ENCODE results near the gene THBD. TPM values are rescaled to one million over a fixed set of nuclear protein-coding genes. Genes with fewer than 3 reads are reported as not detected.

Gene THBD
- 0.04 TPM in 2 replicates for polyA plus RNA-seq (2011; rRNA removed)
- not detected in 2 replicates for polyA minus RNA-seq (2011; rRNA and poly(A)+ RNA removed)

- peak within 1 kb of the TSS; percentile 22 for H3K4me3 ChIP-seq (ENCODE audit: low read depth, low read length)
- peaks cover 28% of the 10 kb centered on the region for H3K27me3 ChIP-seq (ENCODE audit: control insufficient read depth, insufficient read depth, low read length)
- ChIA-PET POLR2A (no interaction called here), CTCF (interaction anchor here (0.6 to 2.1 kb wide), 5 partner anchors 10 to 359 kb away, joined by 3 to 10 read pairs (median 5); no protein-coding TSS in a partner anchor)
- TF ChIP-seq CTCF (IDR thresholded peaks at IDR 0.05; ENCODE audit: insufficient read depth, low read depth, low read length), result no peak
- DNase-seq (ENCODE audit: low read depth), result no peak
- no peaks in the 10 kb centered on the region for H3K36me3 ChIP-seq (ENCODE audit: control insufficient read depth, insufficient read depth, low read length)
Measured at GRCh38 chr20:23049201-23050075, at the start of gene THBD. Gene THBD, minus strand, starts transcription at chr20:23049672. Its CDS starts 168 bp downstream, at chr20:23049504.

- peaks cover 5% of the 10 kb centered on the region for H3K27me3 ChIP-seq (ENCODE audit: control insufficient read depth, insufficient read depth, low read length)
- TF ChIP-seq CTCF (IDR thresholded peaks at IDR 0.05; ENCODE audit: insufficient read depth, low read depth, low read length), result no peak
- ChIA-PET POLR2A (no interaction called here), CTCF (no interaction called here)
- H3K4me3 ChIP-seq (ENCODE audit: low read depth, low read length), result no peak overlapping the region
- no peaks in the 10 kb centered on the region for H3K36me3 ChIP-seq (ENCODE audit: control insufficient read depth, insufficient read depth, low read length)
- no peak for DNase-seq (ENCODE audit: low read depth)
Measured at GRCh38 chr20:23097636-23098580, 48.4 kb upstream of the THBD start.

- ChIA-PET POLR2A (no interaction called here), CTCF (no interaction called here)
- no peak for DNase-seq (ENCODE audit: low read depth)
- H3K4me3 ChIP-seq (ENCODE audit: low read depth, low read length), result no peak overlapping the region
- peaks cover 5% of the 10 kb centered on the region for H3K27me3 ChIP-seq (ENCODE audit: control insufficient read depth, insufficient read depth, low read length)
- no peak for TF ChIP-seq CTCF (IDR thresholded peaks at IDR 0.05; ENCODE audit: insufficient read depth, low read depth, low read length)
- no peaks in the 10 kb centered on the region for H3K36me3 ChIP-seq (ENCODE audit: control insufficient read depth, insufficient read depth, low read length)
Measured at GRCh38 chr20:23096986-23097520, 47.6 kb upstream of the THBD start.

- TF ChIP-seq CTCF (IDR thresholded peaks at IDR 0.05; ENCODE audit: insufficient read depth, low read depth, low read length), result no peak
- no peak overlapping the region for H3K4me3 ChIP-seq (ENCODE audit: low read depth, low read length)
- H3K27me3 ChIP-seq (ENCODE audit: control insufficient read depth, insufficient read depth, low read length), result peaks cover 5% of the 10 kb centered on the region
- ChIA-PET POLR2A (no interaction called here), CTCF (interaction anchor here (0.6 to 1.2 kb wide), 2 partner anchors 13 to 139 kb away, joined by 3 read pairs; no protein-coding TSS in a partner anchor)
- no peaks in the 10 kb centered on the region for H3K36me3 ChIP-seq (ENCODE audit: control insufficient read depth, insufficient read depth, low read length)
- no peak for DNase-seq (ENCODE audit: low read depth)
Measured at GRCh38 chr20:23096097-23096496, 46.6 kb upstream of the THBD start.
